ENCODE measurements around the gene MAPRE3. TPM values are rescaled to one million over a fixed set of nuclear protein-coding genes. Genes with fewer than 3 reads are reported as not detected.

MAPRE3 gene
- total and polyA plus RNA-seq, 11 donors: 27.4 to 65.0 (median 42.3) TPM

DNA sequence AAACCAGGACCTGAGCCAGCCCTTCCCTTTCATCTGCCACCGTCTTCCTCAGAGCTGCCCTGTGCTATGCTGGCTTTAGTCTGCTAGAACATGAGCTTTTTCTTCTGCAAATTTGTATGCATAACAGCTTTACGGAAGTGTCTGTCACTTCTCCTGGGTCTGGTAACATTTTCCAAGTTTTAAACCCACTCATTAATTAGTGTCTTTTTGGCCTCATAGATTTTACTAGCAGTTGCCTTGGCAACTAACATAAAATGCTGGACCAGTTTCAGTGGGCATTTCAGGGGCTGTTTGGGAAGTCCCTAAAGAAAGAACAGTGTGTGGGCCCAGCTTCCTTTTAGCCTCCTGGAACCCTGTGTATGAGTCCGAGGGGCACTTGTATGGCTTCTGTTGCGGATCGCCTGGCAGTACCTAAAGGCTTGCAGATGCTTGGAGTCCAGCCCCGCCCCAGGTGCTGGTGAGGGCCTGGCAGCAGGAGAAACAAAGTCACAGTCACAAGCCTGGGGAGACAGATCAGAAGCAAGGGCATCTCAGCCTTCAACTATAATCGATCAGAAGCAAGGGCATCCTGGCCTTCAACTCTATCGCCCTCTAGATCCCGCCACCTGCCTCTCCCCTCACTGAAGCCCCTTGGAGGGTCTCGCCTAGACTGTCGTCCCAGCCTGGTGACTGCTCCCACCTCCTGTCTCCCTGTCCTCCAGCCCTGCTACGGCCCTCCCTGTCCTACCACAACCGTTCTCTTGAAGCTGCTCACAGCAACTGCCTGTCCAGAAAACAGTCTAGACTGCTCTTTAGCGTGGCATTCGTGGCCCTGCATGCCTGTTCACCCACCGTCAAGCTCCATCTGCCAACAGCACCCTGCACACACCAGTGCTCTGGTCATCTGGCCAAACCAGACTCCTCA is 36.8 kb upstream of the MAPRE3 start:
- TF ChIP-seq CTCF (IDR thresholded peaks at IDR 0.05) (no peak), POLR2A (IDR thresholded peaks at IDR 0.05) (no peak)
- 83 to 90% (median 87%) methylated on average over 15 to 16 of the region's 16 CpGs for WGBS, 4 donors
- intact Hi-C loops (cut with DNase I): no loop called here
- H3K4me3 ChIP-seq: no peak overlapping the region
- no peak for DNase-seq
- no peaks in the 10 kb centered on the region for H3K36me3 ChIP-seq
- peak in 1 of 4 donors; percentile 33 for ATAC-seq
- H3K27ac ChIP-seq: no peak overlapping the region
- H3K27me3 ChIP-seq: peaks cover 0 to 32% (median 0%) of the 10 kb centered on the region in 9 donors
- no peaks in the 10 kb centered on the region for H3K9me3 ChIP-seq
- no peaks in the 10 kb centered on the region for H3K4me1 ChIP-seq

DNA sequence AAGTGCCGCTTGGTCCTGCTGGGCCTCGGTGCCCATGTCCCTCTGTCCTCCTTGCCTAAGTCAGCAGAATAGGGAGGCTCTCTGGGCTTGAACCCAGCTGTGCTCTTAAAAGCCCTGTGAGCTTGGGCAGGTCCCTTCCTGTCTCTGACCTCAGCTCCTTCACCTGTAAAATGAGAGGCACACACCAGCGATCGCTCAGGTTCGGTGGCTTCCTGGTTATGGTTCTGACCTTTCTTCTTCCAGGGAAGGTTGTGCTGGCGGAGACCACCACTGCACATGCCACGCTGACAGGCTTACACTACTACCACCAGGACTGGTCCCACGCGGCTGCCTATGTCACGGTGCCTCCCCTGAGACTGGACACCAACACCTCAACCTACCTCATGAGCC is 36.1 kb upstream of the MAPRE3 start:
- Histone ChIP-seq H3K4me1 (no peaks in the 10 kb centered on the region), H3K9me3 (no peaks in the 10 kb centered on the region), H3K27me3 (peaks cover 0 to 27% (median 0%) of the 10 kb centered on the region in 9 donors), H3K36me3 (no peaks in the 10 kb centered on the region), H3K27ac (no peak overlapping the region), H3K4me3 (no peak overlapping the region)
- intact Hi-C loops (cut with DNase I): no loop called here
- no peak for DNase-seq
- ATAC-seq: no peak
- TF ChIP-seq POLR2A (IDR thresholded peaks at IDR 0.05): no peak
- no peak for TF ChIP-seq CTCF (IDR thresholded peaks at IDR 0.05)
- whole genome bisulfite sequencing, 4 donors: 84 to 95% (median 89%) methylated on average over 10 of the region's 10 CpGs

DNA sequence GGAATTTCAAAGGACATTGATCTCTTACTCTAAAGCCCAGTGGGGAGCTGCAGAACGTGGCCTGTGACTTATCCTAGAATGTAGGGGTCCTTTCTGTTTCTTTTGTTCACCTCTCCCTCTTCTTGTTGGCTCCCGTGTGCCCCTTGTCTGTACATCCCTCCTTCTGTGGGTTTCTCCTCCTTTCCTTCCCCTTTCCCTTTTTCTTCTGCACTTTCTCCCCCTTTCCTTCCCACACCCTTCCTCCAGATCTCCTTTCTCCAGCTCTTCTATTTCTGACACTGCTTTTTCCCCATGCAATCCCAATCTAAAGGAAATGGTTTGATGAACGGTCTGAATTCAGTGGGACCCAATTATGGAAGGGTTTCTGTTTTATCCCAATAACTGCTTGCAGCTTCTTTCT is 35.5 kb upstream of the MAPRE3 start:
- Histone ChIP-seq H3K27ac (no peak overlapping the region), H3K4me3 (no peak overlapping the region), H3K27me3 (peaks cover 0 to 21% (median 0%) of the 10 kb centered on the region in 9 donors), H3K4me1 (no peaks in the 10 kb centered on the region), H3K9me3 (no peaks in the 10 kb centered on the region), H3K36me3 (no peaks in the 10 kb centered on the region)
- intact Hi-C loops (cut with DNase I): no loop called here
- whole genome bisulfite sequencing, 4 donors: 61 to 64% (median 62%) methylated on average over 3 of the region's 3 CpGs
- DNase-seq: no peak
- TF ChIP-seq CTCF (IDR thresholded peaks at IDR 0.05) (no peak), POLR2A (IDR thresholded peaks at IDR 0.05) (no peak)
- no peak for ATAC-seq

- no peak for DNase-seq
- 78 to 87% (median 84%) methylated on average over 5 of the region's 5 CpGs for WGBS, 4 donors
- Histone ChIP-seq H3K27ac (no peak overlapping the region), H3K27me3 (peaks cover 0 to 5% (median 0%) of the 10 kb centered on the region in 9 donors), H3K4me3 (no peak overlapping the region), H3K4me1 (no peaks in the 10 kb centered on the region), H3K36me3 (no peaks in the 10 kb centered on the region), H3K9me3 (no peaks in the 10 kb centered on the region)
- TF ChIP-seq CTCF (IDR thresholded peaks at IDR 0.05) (no peak), POLR2A (IDR thresholded peaks at IDR 0.05) (no peak)
- no peak for ATAC-seq
- intact Hi-C loops (cut with DNase I): no loop called here
Observed at GRCh38 chr2:26936855-26937254, 33.6 kb upstream of the MAPRE3 start.
